GM23338 (cell line): ENCODE results near the gene STAMBP. TPM values are rescaled to one million over a fixed set of nuclear protein-coding genes. Genes with fewer than 3 reads are reported as not detected.
"Not testable (repeated sequence)": the region's sequence is repeated elsewhere in the genome, so short reads cannot be mapped to it uniquely, and the experiment has no call there.

ENCODE experiments used
- ATAC-seq: fragments of 200-7000 bp; cut with Tn5 transposase; 3 replicates; pipeline ENCODE4 v1.9.1; 2020
- DNase-seq: peaks from one replicate; pipeline ENCODE4 v3.0.0-alpha.2; 2015; ENCODE audit warnings: low spot score
- H2AFZ ChIP-seq: fragments of 200-600 bp; sonication (generic); 2 replicates; pipeline ENCODE4 v1.8.0; 2016; ENCODE audit warnings: antibody characterized with exemption, mild to moderate bottlenecking, moderate library complexity
- H3F3A ChIP-seq: fragments of 200-600 bp; sonication (generic); replicated peaks from 2 replicates; pipeline ENCODE4 v1.8.0; 2017; ENCODE audit warnings: antibody characterized with exemption, mixed run types, low read depth
- H3K27ac ChIP-seq: fragments of 200-600 bp; sonication (generic); 2 replicates; pipeline ENCODE4 v1.6.1; 2016; ENCODE audit warnings: low read depth
- H3K27me3 ChIP-seq: fragments of 200-600 bp; sonication (generic); 2 replicates; pipeline ENCODE4 v1.8.0; 2016; ENCODE audit warnings: mild to moderate bottlenecking, mixed run types, moderate library complexity; ENCODE audit not compliant: insufficient read depth
- H3K36me3 ChIP-seq: fragments of 200-600 bp; sonication (generic); 2 replicates; pipeline ENCODE4 v1.8.0; 2016; ENCODE audit warnings: mild to moderate bottlenecking; ENCODE audit not compliant: insufficient read depth
- H3K4me1 ChIP-seq: fragments of 200-600 bp; sonication (generic); 2 replicates; pipeline ENCODE4 v1.8.0; 2016; ENCODE audit warnings: mild to moderate bottlenecking, moderate library complexity; ENCODE audit not compliant: insufficient read depth
- H3K4me2 ChIP-seq: fragments of 200-600 bp; sonication (generic); 2 replicates; pipeline ENCODE4 v1.7.1; 2017; ENCODE audit warnings: mixed run types
- H3K4me3 ChIP-seq: fragments of 200-600 bp; sonication (generic); 2 replicates; pipeline ENCODE4 v1.6.1; 2016; ENCODE audit warnings: mixed run types
- H3K79me2 ChIP-seq: fragments of 200-600 bp; sonication (generic); replicated peaks from 2 replicates; pipeline ENCODE4 v1.8.0; 2017; ENCODE audit warnings: mild to moderate bottlenecking; ENCODE audit not compliant: insufficient read depth
- H3K9me2 ChIP-seq: fragments of 200-600 bp; sonication (generic); 2 replicates; pipeline ENCODE4 v1.8.0; 2017; ENCODE audit not compliant: insufficient read depth
- H4K20me1 ChIP-seq: fragments of 200-600 bp; sonication (generic); replicated peaks from 2 replicates; pipeline ENCODE4 v1.8.0; 2017; ENCODE audit warnings: mild to moderate bottlenecking; ENCODE audit not compliant: insufficient read depth
- H3K27ac Mint-ChIP-seq: 2 replicates; pipeline ENCODE4 v1.8.0; 2020; ENCODE audit warnings: inconsistent platforms, mild to moderate bottlenecking, moderate library complexity, mixed read lengths
- H3K27me3 Mint-ChIP-seq: 3 replicates; pipeline ENCODE4 v1.8.0; 2022; ENCODE audit warnings: low read depth, mild to moderate bottlenecking, moderate library complexity, mixed read lengths, inconsistent platforms; ENCODE audit not compliant: insufficient read depth, poor library complexity
- H3K36me3 Mint-ChIP-seq: 3 replicates; pipeline ENCODE4 v1.8.0; 2021; ENCODE audit warnings: low read depth, mild to moderate bottlenecking, inconsistent platforms, moderate library complexity, mixed read lengths
- H3K4me1 Mint-ChIP-seq: 3 replicates; pipeline ENCODE4 v1.8.0; 2020; ENCODE audit warnings: mild to moderate bottlenecking, inconsistent platforms, mixed read lengths
- H3K4me3 Mint-ChIP-seq: 3 replicates; pipeline ENCODE4 v1.8.0; 2021; ENCODE audit warnings: moderate library complexity, mild to moderate bottlenecking, inconsistent platforms, mixed read lengths
- H3K9me3 Mint-ChIP-seq: 3 replicates; pipeline ENCODE4 v1.8.0; 2020; ENCODE audit warnings: moderate library complexity, mild to moderate bottlenecking, inconsistent platforms, mixed read lengths
- CREB1 ChIP-seq: fragments of 250-450 bp; sonication (Bioruptor Pico); IDR thresholded peaks from 2 replicates; pipeline ENCODE4 v1.5.0; 2020; ENCODE audit warnings: low read depth, mild to moderate bottlenecking, moderate library complexity
- ETS1 ChIP-seq: IDR thresholded peaks from 2 replicates; pipeline ENCODE4 v1.6.1; 2016; ENCODE audit warnings: antibody characterized with exemption
- EZH2 ChIP-seq: fragments of 200-600 bp; sonication (generic); IDR thresholded peaks from one replicate; pipeline ENCODE4 v1.8.0; 2017; ENCODE audit warnings: antibody characterized with exemption, mild to moderate bottlenecking, low read depth; ENCODE audit not compliant: unreplicated experiment
- EZH2phosphoT487 ChIP-seq: fragments of 200-600 bp; sonication (generic); IDR thresholded peaks from one replicate; pipeline ENCODE4 v1.8.1; 2018; ENCODE audit warnings: antibody characterized with exemption; ENCODE audit not compliant: unreplicated experiment
- JUNB ChIP-seq: IDR thresholded peaks from one replicate; pipeline ENCODE4 v1.6.1; 2016; ENCODE audit warnings: antibody characterized with exemption; ENCODE audit not compliant: unreplicated experiment
- STAT1 ChIP-seq: IDR thresholded peaks from one replicate; pipeline ENCODE4 v1.6.1; 2016; ENCODE audit warnings: antibody characterized with exemption; ENCODE audit not compliant: unreplicated experiment
- ZNF114 ChIP-seq: fragments of 250-450 bp; sonication (Bioruptor Pico); IDR thresholded peaks from 2 replicates; pipeline ENCODE4 v1.5.0; 2020; ENCODE audit warnings: mild to moderate bottlenecking, moderate library complexity
- ZNF331 ChIP-seq: fragments of 250-450 bp; sonication (Bioruptor Pico); IDR thresholded peaks from 2 replicates; pipeline ENCODE4 v1.5.0; 2020; ENCODE audit warnings: low read depth, mild to moderate bottlenecking, moderate library complexity
- polyA plus RNA-seq: library from polyadenylated mRNA; unstranded; fragments of >200 nt; fragmentation: Nextera tagmentation; extraction: Ambion mirVana; gene quantifications from 2 replicates; pipeline ENCODE4 v1.2.1, GENCODE V29; 2016
- total RNA-seq: library from RNA; depleted of rRNA; stranded (reverse); fragments of >200 nt; shearing (Covaris generic); gene quantifications from 2 replicates; pipeline ENCODE4 v1.2.3, GENCODE V29; 2014
- TF ChIP-seq, protein P1 (sequence below): IDR thresholded peaks from one replicate; pipeline ENCODE4 v1.6.1; 2018; ENCODE audit warnings: antibody characterized with exemption; ENCODE audit not compliant: unreplicated experiment
- TF ChIP-seq, protein P2 (sequence below), 2 experiments: fragments of 200-600 bp in 1 of 2; sonication (generic) in 1 of 2; conservative IDR thresholded peaks; 2 replicates each; pipeline versions ENCODE4 v1.5.1 to v1.6.1; 2016 to 2017; ENCODE audit warnings: antibody characterized with exemption in 2 of 2, low read depth in 2 of 2, mild to moderate bottlenecking in 2 of 2, moderate library complexity in 1 of 2

Gene STAMBP
- total and polyA plus RNA-seq, 2 experiments from 2014 or later: 33.9 to 106 TPM

DNA sequence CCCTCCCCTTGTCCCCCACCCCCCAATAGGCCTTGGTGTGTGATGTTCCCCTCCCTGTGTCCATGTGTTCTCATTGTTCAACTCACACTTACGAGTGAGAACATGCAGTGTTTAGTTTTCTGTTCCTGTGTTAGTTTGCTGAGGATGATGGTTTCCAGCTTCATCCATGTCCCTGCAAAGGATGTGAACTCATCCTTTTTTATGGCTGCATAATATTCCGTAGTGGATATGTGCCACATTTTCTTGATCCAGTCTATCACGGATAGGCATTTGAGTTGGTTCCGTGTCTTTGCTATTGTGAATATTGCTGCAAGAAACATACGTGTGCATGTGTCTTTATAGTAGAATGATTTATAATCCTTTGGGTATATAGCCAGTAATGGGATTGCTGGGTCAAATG, 49.2 kb downstream of the STAMBP start:
- not testable (repeated sequence) for H3K27me3 ChIP-seq, H3K4me1 Mint-ChIP-seq, H3K4me2 ChIP-seq, DNase-seq, H3K36me3 Mint-ChIP-seq, H3K4me3 Mint-ChIP-seq, H2AFZ ChIP-seq, H3K27ac ChIP-seq, H3K4me1 ChIP-seq, H3K79me2 ChIP-seq, H3K9me3 Mint-ChIP-seq, H3K9me2 ChIP-seq, H3K27ac Mint-ChIP-seq, H4K20me1 ChIP-seq, H3F3A ChIP-seq, H3K27me3 Mint-ChIP-seq, H3K36me3 ChIP-seq, ATAC-seq, H3K4me3 ChIP-seq

DNA sequence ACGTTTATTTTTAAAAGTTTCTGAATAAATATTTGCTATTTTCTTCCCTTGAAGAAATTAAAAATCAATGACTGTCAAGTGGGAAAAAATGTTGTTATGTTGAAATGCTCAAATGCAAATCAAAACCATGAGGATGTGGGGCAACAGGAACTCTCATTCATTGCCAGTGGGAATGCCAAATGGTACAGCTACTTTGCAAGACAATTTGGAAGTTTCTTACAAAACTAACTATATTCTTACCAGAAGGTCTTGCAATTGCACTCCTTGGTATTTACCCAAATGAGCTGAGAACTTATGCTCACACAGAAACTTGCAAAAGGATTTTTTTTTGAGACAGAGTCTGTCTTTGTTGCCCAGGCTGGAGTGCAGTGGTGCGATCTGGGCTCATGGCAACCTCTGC, 56.6 kb downstream of the STAMBP start:
- no peaks in the 10 kb centered on the region for H3K79me2 ChIP-seq
- H2AFZ ChIP-seq: no peak overlapping the region
- H3F3A ChIP-seq: no peaks in the 10 kb centered on the region
- H4K20me1 ChIP-seq: no peaks in the 10 kb centered on the region
- H3K36me3 Mint-ChIP-seq: no peaks in the 10 kb centered on the region
- H3K27me3 Mint-ChIP-seq: peaks cover 1% of the 10 kb centered on the region
- DNase-seq (no peak), ATAC-seq (no peak)
- H3K27ac Mint-ChIP-seq: no peak overlapping the region
- H3K4me2 ChIP-seq: no peak overlapping the region
- H3K27me3 ChIP-seq: no peaks in the 10 kb centered on the region
- H3K4me3 ChIP-seq: no peak overlapping the region
- H3K27ac ChIP-seq: no peak overlapping the region
- no peaks in the 10 kb centered on the region; the same call in 1 of the 2 replicates for H3K9me2 ChIP-seq
- no peaks in the 10 kb centered on the region for H3K9me3 Mint-ChIP-seq
- no peaks in the 10 kb centered on the region for H3K36me3 ChIP-seq
- peaks cover 4% of the 10 kb centered on the region; the same call in 2 of the 3 replicates for H3K4me1 Mint-ChIP-seq
- no peak for TF ChIP-seq CREB1 (CRISPR knock-in tag)
- no peak for TF ChIP-seq ZNF331 (CRISPR knock-in tag)
- TF ChIP-seq, protein P1, sequence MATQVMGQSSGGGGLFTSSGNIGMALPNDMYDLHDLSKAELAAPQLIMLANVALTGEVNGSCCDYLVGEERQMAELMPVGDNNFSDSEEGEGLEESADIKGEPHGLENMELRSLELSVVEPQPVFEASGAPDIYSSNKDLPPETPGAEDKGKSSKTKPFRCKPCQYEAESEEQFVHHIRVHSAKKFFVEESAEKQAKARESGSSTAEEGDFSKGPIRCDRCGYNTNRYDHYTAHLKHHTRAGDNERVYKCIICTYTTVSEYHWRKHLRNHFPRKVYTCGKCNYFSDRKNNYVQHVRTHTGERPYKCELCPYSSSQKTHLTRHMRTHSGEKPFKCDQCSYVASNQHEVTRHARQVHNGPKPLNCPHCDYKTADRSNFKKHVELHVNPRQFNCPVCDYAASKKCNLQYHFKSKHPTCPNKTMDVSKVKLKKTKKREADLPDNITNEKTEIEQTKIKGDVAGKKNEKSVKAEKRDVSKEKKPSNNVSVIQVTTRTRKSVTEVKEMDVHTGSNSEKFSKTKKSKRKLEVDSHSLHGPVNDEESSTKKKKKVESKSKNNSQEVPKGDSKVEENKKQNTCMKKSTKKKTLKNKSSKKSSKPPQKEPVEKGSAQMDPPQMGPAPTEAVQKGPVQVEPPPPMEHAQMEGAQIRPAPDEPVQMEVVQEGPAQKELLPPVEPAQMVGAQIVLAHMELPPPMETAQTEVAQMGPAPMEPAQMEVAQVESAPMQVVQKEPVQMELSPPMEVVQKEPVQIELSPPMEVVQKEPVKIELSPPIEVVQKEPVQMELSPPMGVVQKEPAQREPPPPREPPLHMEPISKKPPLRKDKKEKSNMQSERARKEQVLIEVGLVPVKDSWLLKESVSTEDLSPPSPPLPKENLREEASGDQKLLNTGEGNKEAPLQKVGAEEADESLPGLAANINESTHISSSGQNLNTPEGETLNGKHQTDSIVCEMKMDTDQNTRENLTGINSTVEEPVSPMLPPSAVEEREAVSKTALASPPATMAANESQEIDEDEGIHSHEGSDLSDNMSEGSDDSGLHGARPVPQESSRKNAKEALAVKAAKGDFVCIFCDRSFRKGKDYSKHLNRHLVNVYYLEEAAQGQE: no peak
- no peak for TF ChIP-seq STAT1
- no peak for TF ChIP-seq EZH2phosphoT487
- no peak for TF ChIP-seq ETS1
- TF ChIP-seq ZNF114 (CRISPR knock-in tag): no peak
- no peak for TF ChIP-seq JUNB
- TF ChIP-seq, protein P2, sequence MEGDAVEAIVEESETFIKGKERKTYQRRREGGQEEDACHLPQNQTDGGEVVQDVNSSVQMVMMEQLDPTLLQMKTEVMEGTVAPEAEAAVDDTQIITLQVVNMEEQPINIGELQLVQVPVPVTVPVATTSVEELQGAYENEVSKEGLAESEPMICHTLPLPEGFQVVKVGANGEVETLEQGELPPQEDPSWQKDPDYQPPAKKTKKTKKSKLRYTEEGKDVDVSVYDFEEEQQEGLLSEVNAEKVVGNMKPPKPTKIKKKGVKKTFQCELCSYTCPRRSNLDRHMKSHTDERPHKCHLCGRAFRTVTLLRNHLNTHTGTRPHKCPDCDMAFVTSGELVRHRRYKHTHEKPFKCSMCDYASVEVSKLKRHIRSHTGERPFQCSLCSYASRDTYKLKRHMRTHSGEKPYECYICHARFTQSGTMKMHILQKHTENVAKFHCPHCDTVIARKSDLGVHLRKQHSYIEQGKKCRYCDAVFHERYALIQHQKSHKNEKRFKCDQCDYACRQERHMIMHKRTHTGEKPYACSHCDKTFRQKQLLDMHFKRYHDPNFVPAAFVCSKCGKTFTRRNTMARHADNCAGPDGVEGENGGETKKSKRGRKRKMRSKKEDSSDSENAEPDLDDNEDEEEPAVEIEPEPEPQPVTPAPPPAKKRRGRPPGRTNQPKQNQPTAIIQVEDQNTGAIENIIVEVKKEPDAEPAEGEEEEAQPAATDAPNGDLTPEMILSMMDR (conservative IDR thresholded peaks at IDR 0.05; ENCODE audit: low read depth in 2 of 2): no peak
- TF ChIP-seq EZH2: no peak
- no peaks in the 10 kb centered on the region for H3K4me1 ChIP-seq
- H3K4me3 Mint-ChIP-seq: no peak overlapping the region
